Measurements from ENCODE around the gene CDC20. TPM values are rescaled to one million over a fixed set of nuclear protein-coding genes. Genes with fewer than 3 reads are reported as not detected.
A peak's percentile ranks its signal among the peaks of the same experiment; 100 is the strongest.

The CDC20 gene
- total and polyA plus RNA-seq, 2 donors from 2014 or later = 2.7 to 3.9 TPM

DNA sequence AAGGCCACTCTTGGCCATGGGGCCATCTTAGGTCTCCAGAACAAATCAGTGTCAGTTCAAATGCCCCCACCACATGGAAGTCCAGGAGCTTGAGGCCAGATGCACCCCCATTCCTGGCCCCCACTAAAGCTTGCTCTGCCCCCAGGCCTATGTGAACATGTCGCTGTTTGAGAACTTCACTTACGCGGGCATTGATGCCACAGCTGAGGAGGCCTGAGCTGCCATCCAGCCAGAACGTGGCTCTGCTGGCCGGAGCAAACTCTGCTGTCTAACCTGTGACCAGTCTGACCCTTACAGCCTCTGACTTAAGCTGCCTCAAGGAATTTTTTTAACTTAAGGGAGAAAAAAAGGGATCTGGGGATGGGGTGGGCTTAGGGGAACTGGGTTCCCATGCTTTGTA lies 36.3 kb upstream of the CDC20 start:
- H3K4me3 ChIP-seq (ENCODE audit: low read length in 3 of 3) = no peak overlapping the region
- H3K9ac ChIP-seq (ENCODE audit: low read length in 3 of 3) = no peak overlapping the region
- peaks cover 0 to 5% (median 0%) of the 10 kb centered on the region in 3 donors for H3K9me3 ChIP-seq (ENCODE audit: control insufficient read depth in 2 of 3, insufficient read depth in 1 of 3, low read length in 3 of 3)
- DNase-seq (peak in 1 of 5 donors; percentile 13), FAIRE-seq (no peak)
- no peaks in the 10 kb centered on the region for H3K36me3 ChIP-seq (ENCODE audit: control insufficient read depth in 2 of 3, insufficient read depth in 3 of 3, low read length in 3 of 3)
- no peak overlapping the region for H3K27ac ChIP-seq (ENCODE audit: low read depth in 2 of 2, low read length in 2 of 2)
- TF ChIP-seq CTCF (IDR thresholded peaks at IDR 0.05; ENCODE audit: borderline replicate concordance, extremely low read depth, insufficient read depth) = no peak
- H3K4me1 ChIP-seq (ENCODE audit: control insufficient read depth in 2 of 3, insufficient read depth in 2 of 3, low read depth in 1 of 3, low read length in 3 of 3) = peaks cover 0 to 5% (median 0%) of the 10 kb centered on the region in 3 donors
- H3K27me3 ChIP-seq (ENCODE audit: control insufficient read depth, insufficient read depth, low read length) = no peaks in the 10 kb centered on the region
- intact Hi-C loops (cut with DNase I) = no loop called here

DNA sequence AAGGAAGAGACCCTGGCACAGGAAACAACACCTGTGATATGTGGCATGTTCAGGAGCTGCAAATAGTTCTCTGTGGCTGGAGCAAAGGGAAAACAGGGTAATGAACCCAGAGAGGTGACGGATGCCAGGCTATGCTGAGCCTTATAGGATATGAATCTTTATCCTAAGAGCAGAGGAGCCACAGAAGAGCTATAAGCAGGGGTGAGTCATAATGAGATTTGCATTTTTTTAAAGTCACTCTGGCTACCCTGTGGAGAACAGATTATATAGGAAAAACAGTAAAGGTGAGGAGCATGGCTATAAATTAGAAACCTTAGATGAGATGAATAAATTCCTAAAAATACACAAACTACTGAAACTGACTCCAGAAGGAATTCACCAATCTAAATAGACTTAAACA lies 34.0 kb upstream of the CDC20 start:
- FAIRE-seq = no peak
- Histone ChIP-seq H3K9ac (ENCODE audit: low read length in 3 of 3) (no peak overlapping the region), H3K27ac (ENCODE audit: low read depth in 2 of 2, low read length in 2 of 2) (no peak overlapping the region), H3K9me3 (ENCODE audit: control insufficient read depth in 2 of 3, insufficient read depth in 1 of 3, low read length in 3 of 3) (peaks cover 0 to 5% (median 0%) of the 10 kb centered on the region in 3 donors), H3K4me3 (ENCODE audit: low read length in 3 of 3) (no peak overlapping the region), H3K27me3 (ENCODE audit: control insufficient read depth, insufficient read depth, low read length) (no peaks in the 10 kb centered on the region), H3K36me3 (ENCODE audit: control insufficient read depth in 2 of 3, insufficient read depth in 3 of 3, low read length in 3 of 3) (no peaks in the 10 kb centered on the region), H3K4me1 (ENCODE audit: control insufficient read depth in 2 of 3, insufficient read depth in 2 of 3, low read depth in 1 of 3, low read length in 3 of 3) (no peaks in the 10 kb centered on the region)
- DNase-seq = no peak
- intact Hi-C loops (cut with DNase I) = no loop called here
- TF ChIP-seq CTCF (IDR thresholded peaks at IDR 0.05; ENCODE audit: borderline replicate concordance, extremely low read depth, insufficient read depth) = no peak

DNA sequence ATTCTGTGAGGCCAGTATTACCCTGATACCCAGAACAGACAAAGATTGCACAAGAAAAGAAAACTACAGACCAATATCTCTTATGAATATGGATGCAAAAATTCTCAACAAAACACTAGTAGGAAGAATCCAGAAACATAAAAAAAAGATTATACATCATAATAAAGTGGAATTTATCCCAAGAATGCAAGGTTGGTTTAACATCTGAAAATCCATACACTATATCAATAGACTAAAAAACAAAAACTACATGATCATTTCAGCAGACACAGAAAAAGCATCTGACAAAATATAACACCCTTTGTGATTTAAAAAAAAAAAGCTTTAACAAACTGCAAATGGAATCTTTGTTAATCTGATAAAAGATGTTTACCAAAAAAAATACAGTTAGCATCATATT lies 33.4 kb upstream of the CDC20 start:
- Histone ChIP-seq H3K27me3 (ENCODE audit: control insufficient read depth, insufficient read depth, low read length) (no peaks in the 10 kb centered on the region), H3K4me3 (ENCODE audit: low read length in 3 of 3) (no peak overlapping the region), H3K4me1 (ENCODE audit: control insufficient read depth in 2 of 3, insufficient read depth in 2 of 3, low read depth in 1 of 3, low read length in 3 of 3) (no peaks in the 10 kb centered on the region), H3K27ac (ENCODE audit: low read depth in 2 of 2, low read length in 2 of 2) (no peak overlapping the region), H3K9ac (ENCODE audit: low read length in 3 of 3) (no peak overlapping the region), H3K9me3 (ENCODE audit: control insufficient read depth in 2 of 3, insufficient read depth in 1 of 3, low read length in 3 of 3) (peaks cover 0 to 5% (median 0%) of the 10 kb centered on the region in 3 donors), H3K36me3 (ENCODE audit: control insufficient read depth in 2 of 3, insufficient read depth in 3 of 3, low read length in 3 of 3) (no peaks in the 10 kb centered on the region)
- FAIRE-seq (no peak), DNase-seq (no peak)
- TF ChIP-seq CTCF (IDR thresholded peaks at IDR 0.05; ENCODE audit: borderline replicate concordance, extremely low read depth, insufficient read depth) = no peak
- intact Hi-C loops (cut with DNase I) = no loop called here

Data from kidney (tissue), 14 donors.